GM19351 (cell line): Measurements from ENCODE around the gene APIP.

Experiments
- ATAC-seq: cut with Tn5 transposase; IDR thresholded peaks from one replicate; pipeline ENCODE4 v1.9.1; 2021; ENCODE audit warnings: mild to moderate bottlenecking, moderate library complexity; ENCODE audit not compliant: unreplicated experiment

The APIP gene, protein sequence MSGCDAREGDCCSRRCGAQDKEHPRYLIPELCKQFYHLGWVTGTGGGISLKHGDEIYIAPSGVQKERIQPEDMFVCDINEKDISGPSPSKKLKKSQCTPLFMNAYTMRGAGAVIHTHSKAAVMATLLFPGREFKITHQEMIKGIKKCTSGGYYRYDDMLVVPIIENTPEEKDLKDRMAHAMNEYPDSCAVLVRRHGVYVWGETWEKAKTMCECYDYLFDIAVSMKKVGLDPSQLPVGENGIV

GRCh38 chr11:34916015-34916842 lies at the start of gene APIP, which contains the start of gene PDHX:
APIP (minus strand) TSS chr11:34916379; CDS start chr11:34916284, 95 bp downstream.
PDHX (plus strand) TSS chr11:34916618; CDS start chr11:34916656, 38 bp downstream.
- ATAC-seq: peak; percentile 91

DNA sequence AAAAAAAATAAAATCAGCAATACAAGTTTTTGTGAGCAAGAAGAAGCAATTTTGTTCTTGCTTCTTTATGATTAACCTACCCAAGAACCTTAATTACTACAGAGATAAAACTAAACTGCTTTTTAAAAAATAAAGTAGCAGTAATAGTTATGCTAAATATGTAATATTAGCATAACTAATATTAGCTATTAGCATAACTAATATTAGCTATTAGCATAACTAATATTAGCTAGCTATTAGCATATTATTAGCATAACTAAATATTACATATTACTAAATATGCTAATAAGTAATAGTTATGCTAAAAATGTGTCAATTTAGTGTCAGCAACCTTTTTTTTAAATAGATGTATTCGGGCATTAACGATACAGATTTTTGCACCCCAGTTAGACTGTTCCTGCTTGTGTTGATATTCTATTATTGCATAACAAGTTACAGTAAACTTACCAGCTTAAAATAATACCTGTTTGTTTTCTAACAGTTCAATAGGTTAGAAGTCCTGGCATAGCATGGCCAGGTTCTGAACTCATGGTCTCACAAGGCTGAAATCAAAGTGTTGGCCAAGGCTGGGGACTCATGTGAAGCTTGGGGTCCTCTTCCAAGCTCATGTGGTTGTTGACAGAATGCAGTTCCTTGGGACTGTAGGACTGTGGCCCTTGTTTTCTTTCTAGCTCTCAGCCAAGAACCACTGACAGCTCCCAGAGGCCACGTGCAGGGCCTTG lies 48.6 kb upstream of the APIP start:
- no peak for ATAC-seq

DNA sequence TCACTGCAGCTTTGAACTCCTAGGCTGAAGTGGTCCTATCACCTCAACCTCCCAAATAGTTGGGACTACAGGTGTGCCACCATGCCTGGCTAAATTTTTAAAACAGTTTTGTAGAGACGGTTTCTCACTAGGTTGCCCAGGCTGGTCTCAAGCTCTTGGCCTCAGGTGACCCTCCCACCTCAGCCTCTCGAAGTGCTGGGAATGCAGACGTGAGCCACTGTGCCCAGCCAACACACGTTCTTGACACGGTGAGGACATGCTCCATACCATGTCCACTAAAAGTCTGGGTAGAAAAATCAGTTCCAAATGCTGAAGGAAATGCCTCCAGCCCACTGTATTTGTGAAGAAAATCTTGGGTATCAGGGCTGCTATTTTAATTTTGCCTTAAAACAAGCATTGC lies 47.2 kb upstream of the APIP start:
- no peak for ATAC-seq

GRCh38 chr11:34962034-34962433 lies 45.9 kb upstream of the APIP start:
- ATAC-seq: no peak

- ATAC-seq: no peak
These were observed 44.1 kb upstream of the APIP start for GRCh38 chr11:34960277-34960676.

GRCh38 chr11:34959770-34960169 lies 43.6 kb upstream of the APIP start:
- ATAC-seq: no peak

GRCh38 chr11:34957606-34958005 lies 41.4 kb upstream of the APIP start:
- no peak for ATAC-seq

DNA sequence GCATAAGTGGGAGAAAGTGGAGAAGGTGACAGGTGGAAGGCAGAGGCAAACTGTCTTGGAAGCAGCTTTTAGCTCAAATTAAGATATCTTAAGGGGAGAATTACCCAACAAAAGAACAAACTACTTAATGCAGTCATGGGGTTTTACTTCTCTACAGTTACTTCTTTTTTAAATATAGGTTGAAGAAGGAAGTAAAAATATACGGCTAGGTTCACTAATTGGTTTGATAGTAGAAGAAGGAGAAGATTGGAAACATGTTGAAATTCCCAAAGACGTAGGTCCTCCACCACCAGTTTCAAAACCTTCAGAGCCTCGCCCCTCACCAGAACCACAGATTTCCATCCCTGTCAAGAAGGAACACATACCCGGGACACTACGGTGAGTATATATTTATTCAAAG lies 41.0 kb upstream of the APIP start:
- no peak for ATAC-seq

GRCh38 chr11:34953955-34954354 lies 37.8 kb upstream of the APIP start:
- no peak for ATAC-seq

GRCh38 chr11:34948696-34949095 lies 32.5 kb upstream of the APIP start:
- no peak for ATAC-seq

DNA sequence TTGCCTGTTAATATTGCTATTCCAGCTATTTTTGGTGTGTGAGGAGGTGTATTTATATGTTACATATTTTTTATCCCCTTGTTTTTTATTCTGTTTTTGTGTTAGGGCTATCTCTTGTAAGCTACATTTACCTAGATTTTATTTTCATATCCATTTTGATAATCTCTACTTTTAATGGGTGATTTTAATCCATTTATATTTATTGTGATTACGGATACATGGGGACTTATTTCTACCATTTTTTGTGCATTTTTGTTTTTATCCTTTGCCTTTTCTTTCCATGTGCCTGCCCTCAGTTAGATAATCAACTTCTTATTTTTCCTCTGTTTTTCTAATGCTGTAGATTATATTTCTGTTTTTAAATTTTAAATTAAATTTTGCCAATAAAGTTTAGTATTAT lies 28.5 kb upstream of the APIP start:
- no peak for ATAC-seq

DNA sequence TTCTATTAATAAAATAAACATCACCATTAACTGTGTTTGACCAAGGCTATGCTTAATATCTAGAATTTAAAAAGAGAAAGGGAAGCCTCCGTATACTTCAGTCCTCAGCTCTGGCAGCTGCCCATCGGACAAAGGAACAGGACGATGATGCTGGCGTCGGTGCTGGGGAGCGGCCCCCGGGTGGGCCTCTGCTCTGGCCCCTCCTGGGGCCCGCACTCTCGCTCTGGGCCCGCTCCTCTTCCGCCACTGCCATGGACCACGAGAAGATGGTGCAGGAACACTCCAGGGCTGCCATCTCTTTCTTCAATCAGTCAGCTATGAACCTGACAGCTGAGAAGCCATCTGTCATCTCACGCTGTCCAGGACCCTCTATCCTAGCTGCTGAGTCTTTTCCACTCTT lies 25.5 kb upstream of the APIP start:
- ATAC-seq: no peak

- no peak for ATAC-seq
These were observed 24.0 kb upstream of the APIP start for GRCh38 chr11:34940026-34940677.

GRCh38 chr11:34938611-34939010 lies 22.4 kb upstream of the APIP start:
- ATAC-seq: no peak

GRCh38 chr11:34936945-34937629 lies 20.9 kb upstream of the APIP start:
- no peak for ATAC-seq

- ATAC-seq: no peak
These were observed 13.9 kb upstream of the APIP start for GRCh38 chr11:34929794-34930763.

- no peak for ATAC-seq
These were observed 12.9 kb upstream of the APIP start for GRCh38 chr11:34928960-34929680.

- no peak for ATAC-seq
These were observed 12.2 kb upstream of the APIP start for GRCh38 chr11:34928268-34928959.
